Stimulated activated CD4-positive, alpha-beta T cell treated with anti-CD3 and anti-CD28 coated beads, Interleukin-1b, Interleukin-23, amount 100 ng/mL, for 48 hours (primary cell): Measurements from ENCODE around the gene CCNJL.

Source experiments
- DNase-seq: peaks from one replicate; pipeline ENCODE4 v3.0.0-alpha.2; 2020

The CCNJL gene

GRCh38 chr5:160330212-160330611 lies 17.8 kb upstream of the CCNJL start:
- no peak for DNase-seq

- no peak for DNase-seq
Measured at GRCh38 chr5:160327818-160328217, 15.5 kb upstream of the CCNJL start.

- no peak for DNase-seq
Measured at GRCh38 chr5:160326981-160327380, 14.6 kb upstream of the CCNJL start.

- DNase-seq = no peak
Measured at GRCh38 chr5:160325716-160326115, 13.4 kb upstream of the CCNJL start.

- no peak for DNase-seq
Measured at GRCh38 chr5:160324886-160325285, 12.5 kb upstream of the CCNJL start.

GRCh38 chr5:160318409-160318808 lies 6.0 kb upstream of the CCNJL start:
- no peak for DNase-seq

- no peak for DNase-seq
Measured at GRCh38 chr5:160317434-160317833, 5.1 kb upstream of the CCNJL start.

GRCh38 chr5:160315968-160316367 lies 3.6 kb upstream of the CCNJL start:
- DNase-seq = no peak

GRCh38 chr5:160312960-160313727 lies 780 bp upstream of the CCNJL start:
- DNase-seq = no peak

- DNase-seq = no peak
Measured at GRCh38 chr5:160311491-160312133, 752 bp downstream of the CCNJL start.

- DNase-seq = no peak
Measured at GRCh38 chr5:160310552-160311295, 1.6 kb downstream of the CCNJL start.

- no peak for DNase-seq
Measured at GRCh38 chr5:160310140-160310539, 2.2 kb downstream of the CCNJL start.

- DNase-seq = no peak
Measured at GRCh38 chr5:160306696-160307095, 5.7 kb downstream of the CCNJL start.

GRCh38 chr5:160305319-160305718 lies 7.0 kb downstream of the CCNJL start:
- DNase-seq = no peak

- no peak for DNase-seq
Measured at GRCh38 chr5:160303690-160304089, 8.7 kb downstream of the CCNJL start.

- DNase-seq = no peak
Measured at GRCh38 chr5:160298189-160298588, 14.2 kb downstream of the CCNJL start.

GRCh38 chr5:160297776-160298175 lies 14.6 kb downstream of the CCNJL start:
- DNase-seq = no peak

GRCh38 chr5:160297004-160297403 lies 15.4 kb downstream of the CCNJL start:
- DNase-seq = no peak

- no peak for DNase-seq
Measured at GRCh38 chr5:160296496-160296895, 15.9 kb downstream of the CCNJL start.

- DNase-seq = no peak
Measured at GRCh38 chr5:160293901-160294561, 18.3 kb downstream of the CCNJL start.

GRCh38 chr5:160293386-160293785 lies 19.0 kb downstream of the CCNJL start:
- no peak for DNase-seq

- DNase-seq = no peak
Measured at GRCh38 chr5:160291467-160291866, 20.9 kb downstream of the CCNJL start.

- DNase-seq = no peak
Measured at GRCh38 chr5:160290751-160291150, 21.6 kb downstream of the CCNJL start.
